ENCODE results near the gene GPS2.

GPS2 gene

DNA sequence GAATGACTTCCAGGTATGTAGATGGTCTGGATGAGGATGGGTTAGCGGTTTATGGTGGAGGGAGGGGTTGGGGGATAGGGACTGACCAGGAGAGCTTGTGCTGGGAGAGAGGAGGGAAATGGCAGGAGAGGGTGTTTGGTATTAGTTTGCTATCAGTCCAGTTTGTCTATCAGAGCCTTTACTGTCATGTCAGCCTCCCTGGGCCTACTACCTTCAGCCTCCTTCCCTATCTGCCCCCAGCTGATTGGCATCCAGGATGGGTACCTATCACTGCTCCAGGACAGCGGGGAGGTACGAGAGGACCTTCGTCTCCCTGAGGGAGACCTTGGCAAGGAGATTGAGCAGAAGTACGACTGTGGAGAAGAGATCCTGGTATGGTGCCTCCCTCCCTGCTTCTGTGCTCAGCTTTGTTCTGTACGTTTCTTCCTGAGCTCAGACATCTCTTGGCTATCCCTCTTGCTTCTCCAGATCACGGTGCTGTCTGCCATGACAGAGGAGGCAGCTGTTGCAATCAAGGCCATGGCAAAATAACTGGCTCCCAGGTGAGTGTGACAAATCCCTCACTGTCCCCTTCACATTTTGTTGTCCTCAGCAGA is 4.0 kb downstream of the GPS2 start:
- Histone ChIP-seq H4K20me1 (peaks cover 64 to 73% (median 70%) of the 10 kb centered on the region in 11 experiments), H3K4me2 (peak overlapping the region in 9 of 11 experiments; percentile 8 to 99 (median 93); a peak in 14 of 22 replicates), H3K9me3 (replicated peaks in 1 of 11) (no peaks in the 10 kb centered on the region), H3K4me3 (no peak overlapping the region), H3K27me3 (no peaks in the 10 kb centered on the region), H3K9ac (peak overlapping the region in 10 of 11 experiments; percentile 3 to 100 (median 26); a peak in 13 of 22 replicates), H3K36me3 (peaks cover 48 to 63% (median 55%) of the 10 kb centered on the region in 11 experiments), H3K27ac (no peak overlapping the region), H3K4me1 (peaks cover 58 to 69% (median 64%) of the 10 kb centered on the region in 10 experiments)
- TF ChIP-seq Cebpa-rat (IDR thresholded peaks at IDR 0.05), result no peak

- Histone ChIP-seq H3K9ac (peak overlapping the region; percentile 94 to 100 (median 98); a peak in 21 of 22 replicates), H3K36me3 (peaks cover 48 to 57% (median 50%) of the 10 kb centered on the region in 11 experiments), H3K4me2 (peak overlapping the region; percentile 81 to 99 (median 94)), H4K20me1 (peaks cover 64 to 69% (median 66%) of the 10 kb centered on the region in 11 experiments), H3K27ac (peak overlapping the region in 7 of 11 experiments; percentile 94 to 99 (median 99); a peak in 10 of 22 replicates), H3K9me3 (replicated peaks in 1 of 11) (no peaks in the 10 kb centered on the region), H3K27me3 (no peaks in the 10 kb centered on the region), H3K4me3 (peak overlapping the region; percentile 87 to 100 (median 93)), H3K4me1 (peaks cover 57 to 68% (median 61%) of the 10 kb centered on the region in 10 experiments)
- no peak for TF ChIP-seq Cebpa-rat (IDR thresholded peaks at IDR 0.05)
Measured at GRCh38 chr17:7309628-7310027, 5.5 kb downstream of the GPS2 start.

DNA sequence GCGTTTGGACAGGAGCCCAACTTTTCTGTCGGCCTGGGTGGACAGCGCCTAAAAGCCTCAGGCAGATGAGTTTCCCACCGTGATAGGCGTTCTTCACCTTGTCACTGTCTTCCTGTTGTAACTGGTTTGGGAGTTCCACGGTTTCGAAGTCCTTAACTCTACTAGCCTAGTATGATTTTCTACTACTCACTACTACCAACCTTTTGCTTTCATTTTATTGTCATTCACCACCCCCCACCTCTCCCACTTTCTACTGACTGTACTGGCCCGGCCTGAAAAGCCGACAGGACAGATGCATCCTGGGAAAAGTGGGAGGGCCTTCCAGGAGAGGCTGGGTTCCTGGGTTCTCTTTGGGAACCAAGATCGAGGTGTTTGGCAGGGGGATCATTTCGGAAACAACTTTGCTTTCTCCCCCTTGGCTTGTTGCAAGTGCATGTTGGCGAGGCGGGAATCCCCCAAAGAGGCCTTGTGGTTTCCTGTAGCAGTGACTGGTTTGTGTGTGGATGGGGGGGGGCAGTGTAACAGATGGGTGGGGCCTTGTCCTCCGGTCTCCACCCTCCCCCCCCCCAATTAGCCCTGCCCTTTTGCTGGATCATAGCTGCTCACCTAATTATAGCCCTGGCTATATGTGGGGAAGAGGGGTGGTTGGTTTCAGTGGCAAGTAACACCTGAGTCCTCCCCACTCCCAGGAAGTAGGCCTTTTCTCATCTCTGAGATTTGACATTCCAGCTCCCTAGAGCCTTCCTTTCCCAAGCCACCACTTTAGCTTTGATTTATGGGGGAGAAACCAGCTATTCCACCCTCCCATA is 6.3 kb downstream of the GPS2 start:
- no peaks in the 10 kb centered on the region for H3K27me3 ChIP-seq

DNA sequence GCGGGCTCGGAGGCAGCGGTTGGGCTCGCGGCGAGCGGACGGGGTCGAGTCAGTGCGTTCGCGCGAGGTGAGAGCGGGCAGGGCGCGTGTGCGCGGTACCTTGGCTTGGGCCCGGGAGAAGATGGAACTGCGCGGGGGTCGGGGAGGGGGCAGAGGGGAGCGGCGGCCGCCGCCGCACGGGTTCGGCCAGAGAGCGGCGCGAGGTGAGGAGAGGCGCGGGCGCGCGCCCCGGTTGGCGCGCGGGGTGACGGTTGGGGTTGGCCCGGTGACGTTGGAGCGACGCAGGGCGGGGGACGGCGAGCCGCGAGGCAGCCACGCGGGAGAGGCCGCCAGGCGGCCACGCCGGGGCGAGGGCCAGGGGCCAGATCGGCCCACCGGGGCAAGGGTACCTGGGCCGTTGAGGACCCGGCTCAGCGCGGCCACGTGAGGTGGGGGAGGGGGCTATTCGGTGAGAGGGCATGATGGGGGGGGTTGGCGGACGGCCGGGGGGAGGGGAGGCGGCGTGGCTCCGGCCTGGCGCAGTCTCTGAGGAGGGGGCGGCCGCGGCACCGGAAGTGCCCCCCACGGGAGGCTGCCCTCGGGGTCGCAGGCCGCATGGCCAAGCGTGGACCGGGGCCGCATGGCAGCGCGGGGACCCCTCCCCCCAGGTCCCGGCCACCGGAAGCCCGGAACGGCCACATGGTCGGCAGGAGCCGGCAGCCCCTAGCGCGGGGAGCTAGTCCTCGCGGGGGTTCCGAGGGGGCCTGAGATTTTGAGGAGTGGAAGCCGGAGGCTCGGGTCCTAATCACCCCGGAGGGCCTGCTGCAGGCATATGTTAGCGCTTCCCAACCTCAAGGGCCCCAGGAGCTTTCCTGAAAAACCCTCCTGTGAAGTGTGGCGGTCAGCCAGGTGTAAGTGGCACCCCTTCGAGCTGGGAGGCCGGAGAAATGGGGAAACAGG is 7.2 kb downstream of the GPS2 start:
- peaks cover 37 to 45% (median 39%) of the 10 kb centered on the region in 11 experiments for H3K36me3 ChIP-seq
- TF ChIP-seq Cebpa-rat (IDR thresholded peaks at IDR 0.05), result no peak

More for the DNA sequence above, 6.3 kb downstream of the GPS2 start:
- no peak for TF ChIP-seq Cebpa-rat (IDR thresholded peaks at IDR 0.05)
- Histone ChIP-seq H3K9me3 (replicated peaks in 1 of 11) (no peaks in the 10 kb centered on the region; a peak in 1 of 22 replicates), H3K4me2 (peak overlapping the region; percentile 81 to 99 (median 94)), H3K36me3 (peaks cover 46 to 54% (median 48%) of the 10 kb centered on the region in 11 experiments), H3K4me3 (peak overlapping the region; percentile 87 to 100 (median 93)), H3K27ac (peak overlapping the region; percentile 93 to 99 (median 97)), H3K9ac (peak overlapping the region; percentile 94 to 100 (median 98)), H3K4me1 (peaks cover 49 to 60% (median 54%) of the 10 kb centered on the region in 10 experiments), H4K20me1 (peaks cover 56 to 61% (median 58%) of the 10 kb centered on the region in 11 experiments)

GRCh38 chr17:7306911-7307685 is 8.1 kb downstream of the GPS2 start, which contains the start of gene EIF5A:
EIF5A (plus strand) TSS chr17:7307628; CDS start chr17:7309636, 2,008 bp downstream.
- no peak for TF ChIP-seq Cebpa-rat (IDR thresholded peaks at IDR 0.05)
- Histone ChIP-seq H4K20me1 (peaks cover 39 to 44% (median 41%) of the 10 kb centered on the region in 11 experiments), H3K9ac (peak within 1 kb of the TSS; percentile 94 to 100 (median 98)), H3K9me3 (replicated peaks in 1 of 11) (no peaks in the 10 kb centered on the region; a peak in 1 of 22 replicates), H3K27me3 (no peaks in the 10 kb centered on the region), H3K4me2 (peak within 1 kb of the TSS; percentile 81 to 99 (median 94)), H3K27ac (peak within 1 kb of the TSS; percentile 93 to 99 (median 97)), H3K36me3 (peaks cover 29 to 36% (median 31%) of the 10 kb centered on the region in 11 experiments), H3K4me3 (peak within 1 kb of the TSS; percentile 87 to 100 (median 93)), H3K4me1 (peaks cover 34 to 42% (median 38%) of the 10 kb centered on the region in 10 experiments)

More for the DNA sequence above, 7.2 kb downstream of the GPS2 start:
- Histone ChIP-seq H3K27ac (peak overlapping the region; percentile 93 to 99 (median 97)), H3K4me2 (peak overlapping the region; percentile 81 to 99 (median 94)), H3K9me3 (replicated peaks in 1 of 11) (no peaks in the 10 kb centered on the region; a peak in 1 of 22 replicates), H3K4me1 (peaks cover 40 to 51% (median 46%) of the 10 kb centered on the region in 10 experiments), H4K20me1 (peaks cover 47 to 53% (median 49%) of the 10 kb centered on the region in 11 experiments), H3K4me3 (peak overlapping the region; percentile 87 to 100 (median 93)), H3K27me3 (no peaks in the 10 kb centered on the region), H3K9ac (peak overlapping the region; percentile 94 to 100 (median 98))

- no peak for TF ChIP-seq Cebpa-rat (IDR thresholded peaks at IDR 0.05)
- no peak overlapping the region for H3K4me2 ChIP-seq
- H3K9me3 ChIP-seq (replicated peaks in 1 of 11), result no peaks in the 10 kb centered on the region; a peak in 1 of 22 replicates
- H3K27ac ChIP-seq, result no peak overlapping the region
- H3K9ac ChIP-seq, result no peak overlapping the region
- no peaks in the 10 kb centered on the region for H3K27me3 ChIP-seq
- no peak overlapping the region for H3K4me3 ChIP-seq
- H3K36me3 ChIP-seq, result peaks cover 0 to 7% (median 2%) of the 10 kb centered on the region in 11 experiments; a peak in 17 of 22 replicates
- peaks cover 9 to 13% (median 11%) of the 10 kb centered on the region in 10 experiments for H3K4me1 ChIP-seq
- H4K20me1 ChIP-seq, result peaks cover 9 to 15% (median 11%) of the 10 kb centered on the region in 11 experiments
Measured at GRCh38 chr17:7304179-7304578, 11.0 kb downstream of the GPS2 start.

- no peaks in the 10 kb centered on the region for H3K9me3 ChIP-seq (replicated peaks in 1 of 11)
- H3K4me1 ChIP-seq, result peaks cover 15 to 41% (median 37%) of the 10 kb centered on the region in 10 experiments
- peak overlapping the region in 5 of 11 experiments; percentile 33 to 52 (median 40); a peak in 7 of 22 replicates for H3K9ac ChIP-seq
- no peaks in the 10 kb centered on the region for H3K36me3 ChIP-seq
- H3K27ac ChIP-seq, result no peak overlapping the region
- TF ChIP-seq Cebpa-rat (IDR thresholded peaks at IDR 0.05), result no peak
- peaks cover 0 to 16% (median 0%) of the 10 kb centered on the region in 11 experiments; a peak in 3 of 22 replicates for H4K20me1 ChIP-seq
- peak overlapping the region; percentile 74 to 90 (median 82) for H3K4me2 ChIP-seq
- peaks cover 48 to 60% (median 52%) of the 10 kb centered on the region in 11 experiments for H3K27me3 ChIP-seq
- H3K4me3 ChIP-seq, result peak overlapping the region in 1 of 10 experiments; percentile 37; a peak in 3 of 20 replicates
Measured at GRCh38 chr17:7296189-7296861, 18.8 kb downstream of the GPS2 start.

Data from BLaER1 treated with 17β-estradiol and CSF1 and Interleukin-3, amounts not matched to agents 10 nM and 100 nM (cell line).